Choroid plexus epithelial cell (primary cell): ENCODE data around the gene EPHB1.
A peak's percentile ranks its signal among the peaks of the same experiment; 100 is the strongest.
"Not testable (repeated sequence)": the region's sequence is repeated elsewhere in the genome, so short reads cannot be mapped to it uniquely, and the experiment has no call there.

Experiments
- DNase-seq: peaks from one replicate; pipeline ENCODE4 v3.0.0-alpha.2; 2010; ENCODE audit warnings: low read depth
- H3K4me3 ChIP-seq: 2 replicates; pipeline ENCODE4 v1.5.1; 2011; ENCODE audit warnings: low read depth, mild to moderate bottlenecking, control low read depth, low read length, moderate library complexity
- CTCF ChIP-seq: conservative IDR thresholded peaks from 2 replicates; pipeline ENCODE4 v1.5.1; 2011; ENCODE audit warnings: low read depth, mild to moderate bottlenecking, control low read depth, inconsistent platforms, low read length, moderate library complexity

The EPHB1 gene

GRCh38 chr3:134992586-134992985, 197.5 kb downstream of the EPHB1 start:
- DNase-seq: no peak
- no peak overlapping the region for H3K4me3 ChIP-seq
- no peak for TF ChIP-seq CTCF

- TF ChIP-seq CTCF: no peak
- DNase-seq: no peak
- H3K4me3 ChIP-seq: no peak overlapping the region
Measured at GRCh38 chr3:134993011-134993410, 198.0 kb downstream of the EPHB1 start.

- DNase-seq: no peak
- TF ChIP-seq CTCF: no peak
- no peak overlapping the region for H3K4me3 ChIP-seq
Measured at GRCh38 chr3:134998158-134998557, 203.1 kb downstream of the EPHB1 start.

- DNase-seq: no peak
- H3K4me3 ChIP-seq: no peak overlapping the region
- no peak for TF ChIP-seq CTCF
Measured at GRCh38 chr3:134998855-134999254, 203.8 kb downstream of the EPHB1 start.

GRCh38 chr3:135000465-135000864, 205.4 kb downstream of the EPHB1 start:
- DNase-seq: no peak
- no peak for TF ChIP-seq CTCF
- no peak overlapping the region for H3K4me3 ChIP-seq

- not testable (repeated sequence) for H3K4me3 ChIP-seq, DNase-seq
Measured at GRCh38 chr3:135005616-135006015, 210.6 kb downstream of the EPHB1 start.

- peak; percentile 0 for DNase-seq
Measured at GRCh38 chr3:135007607-135008006, 212.5 kb downstream of the EPHB1 start.

More at GRCh38 chr3:135007607-135008006, 212.5 kb downstream of the EPHB1 start:
- TF ChIP-seq CTCF: no peak
- H3K4me3 ChIP-seq: no peak overlapping the region
